Activated CD4-positive, alpha-beta T cell treated with anti-CD3 and anti-CD28 coated beads for 24 hours (primary cell): ENCODE measurements around the gene AP3S2.

Experiments
- DNase-seq, 2 donors: peaks; one replicate each; pipeline ENCODE4 v3.0.0-alpha.2; 2020; ENCODE audit warnings: low read depth in 2 of 2

The AP3S2 gene

GRCh38 chr15:89814112-89814742 lies 79.6 kb downstream of the AP3S2 start:
- no peak for DNase-seq

- no peak for DNase-seq
Measured at GRCh38 chr15:89813381-89814111, 80.2 kb downstream of the AP3S2 start.

GRCh38 chr15:89812847-89813320 lies 80.9 kb downstream of the AP3S2 start:
- no peak for DNase-seq

- no peak for DNase-seq
Measured at GRCh38 chr15:89812011-89812846, 81.6 kb downstream of the AP3S2 start.

GRCh38 chr15:89810837-89811236 lies 83.0 kb downstream of the AP3S2 start:
- DNase-seq, result no peak

- no peak for DNase-seq
Measured at GRCh38 chr15:89809787-89810148, 84.0 kb downstream of the AP3S2 start.

- DNase-seq, result no peak
Measured at GRCh38 chr15:89809093-89809786, 84.6 kb downstream of the AP3S2 start.

- no peak for DNase-seq
Measured at GRCh38 chr15:89808160-89808870, 85.5 kb downstream of the AP3S2 start.

GRCh38 chr15:89807689-89808088 lies 86.1 kb downstream of the AP3S2 start:
- no peak for DNase-seq

- DNase-seq, result no peak
Measured at GRCh38 chr15:89806559-89807550, 86.9 kb downstream of the AP3S2 start.

GRCh38 chr15:89806210-89806558 lies 87.6 kb downstream of the AP3S2 start:
- DNase-seq, result no peak

- no peak for DNase-seq
Measured at GRCh38 chr15:89805241-89806209, 88.3 kb downstream of the AP3S2 start.

GRCh38 chr15:89803941-89804800 lies 89.6 kb downstream of the AP3S2 start:
- DNase-seq, result no peak

- DNase-seq, result no peak
Measured at GRCh38 chr15:89802986-89803824, 90.6 kb downstream of the AP3S2 start.

GRCh38 chr15:89802231-89802928 lies 91.4 kb downstream of the AP3S2 start:
- DNase-seq, result no peak

- no peak for DNase-seq
Measured at GRCh38 chr15:89801471-89802195, 92.2 kb downstream of the AP3S2 start.
